PFSK-1 (cell line): Measurements from ENCODE around the gene ITGAX.

Experiments used
- POLR2AphosphoS5 ChIP-seq: IDR thresholded peaks from 2 replicates; pipeline ENCODE4 v1.6.1; 2012; ENCODE audit warnings: low read depth, mild to moderate bottlenecking, control low read depth, low read length, moderate library complexity
- REST ChIP-seq, 2 experiments: IDR thresholded peaks; 2 replicates each; pipeline versions ENCODE4 v1.6.1 to v1.8.0; 2011 to 2012; ENCODE audit warnings: low read depth in 2 of 2, low read length in 2 of 2, control low read depth in 1 of 2, inconsistent platforms in 1 of 2, mild to moderate bottlenecking in 1 of 2, moderate library complexity in 1 of 2; ENCODE audit not compliant: insufficient read depth in 1 of 2
- SIN3A ChIP-seq: IDR thresholded peaks from 2 replicates; pipeline ENCODE4 v1.6.1; 2012; ENCODE audit warnings: mild to moderate bottlenecking, low read length, moderate library complexity, borderline replicate concordance; ENCODE audit not compliant: insufficient read depth
- TAF1 ChIP-seq: IDR thresholded peaks from 2 replicates; pipeline ENCODE4 v1.6.1; 2012; ENCODE audit warnings: low read length, control low read depth, borderline replicate concordance; ENCODE audit not compliant: insufficient read depth

GRCh38 chr16:31371008-31371407 lies 16.0 kb downstream of the ITGAX start:
- TF ChIP-seq POLR2AphosphoS5 (no peak), SIN3A (no peak), REST (IDR thresholded peaks at IDR 0.05; ENCODE audit: insufficient read depth in 1 of 2, low read depth in 2 of 2, low read length in 2 of 2) (no peak), TAF1 (no peak)
